Epithelial cell of proximal tubule (primary cell): ENCODE data around the gene PNPLA8. TPM values are rescaled to one million over a fixed set of nuclear protein-coding genes. Genes with fewer than 3 reads are reported as not detected.

Experiments used
- DNase-seq: peaks from one replicate; pipeline ENCODE4 v3.0.0-alpha.2; 2011; ENCODE audit warnings: low read depth
- H3K4me3 ChIP-seq: 2 replicates; pipeline ENCODE4 v1.5.1; 2011; ENCODE audit warnings: low read depth, mild to moderate bottlenecking, low read length
- total RNA-seq: library from RNA; depleted of rRNA; stranded (reverse); fragments of >200 nt; gene quantifications from 2 replicates; pipeline ENCODE4 v1.2.3, GENCODE V29; 2015
- TF ChIP-seq, protein P1 (sequence below): conservative IDR thresholded peaks from 2 replicates; pipeline ENCODE4 v1.5.1; 2012; ENCODE audit warnings: low read depth, mild to moderate bottlenecking, low read length

PNPLA8 gene, protein sequence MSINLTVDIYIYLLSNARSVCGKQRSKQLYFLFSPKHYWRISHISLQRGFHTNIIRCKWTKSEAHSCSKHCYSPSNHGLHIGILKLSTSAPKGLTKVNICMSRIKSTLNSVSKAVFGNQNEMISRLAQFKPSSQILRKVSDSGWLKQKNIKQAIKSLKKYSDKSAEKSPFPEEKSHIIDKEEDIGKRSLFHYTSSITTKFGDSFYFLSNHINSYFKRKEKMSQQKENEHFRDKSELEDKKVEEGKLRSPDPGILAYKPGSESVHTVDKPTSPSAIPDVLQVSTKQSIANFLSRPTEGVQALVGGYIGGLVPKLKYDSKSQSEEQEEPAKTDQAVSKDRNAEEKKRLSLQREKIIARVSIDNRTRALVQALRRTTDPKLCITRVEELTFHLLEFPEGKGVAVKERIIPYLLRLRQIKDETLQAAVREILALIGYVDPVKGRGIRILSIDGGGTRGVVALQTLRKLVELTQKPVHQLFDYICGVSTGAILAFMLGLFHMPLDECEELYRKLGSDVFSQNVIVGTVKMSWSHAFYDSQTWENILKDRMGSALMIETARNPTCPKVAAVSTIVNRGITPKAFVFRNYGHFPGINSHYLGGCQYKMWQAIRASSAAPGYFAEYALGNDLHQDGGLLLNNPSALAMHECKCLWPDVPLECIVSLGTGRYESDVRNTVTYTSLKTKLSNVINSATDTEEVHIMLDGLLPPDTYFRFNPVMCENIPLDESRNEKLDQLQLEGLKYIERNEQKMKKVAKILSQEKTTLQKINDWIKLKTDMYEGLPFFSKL
- 12.7 and 23.5 TPM in 2 replicates for total RNA-seq

DNA sequence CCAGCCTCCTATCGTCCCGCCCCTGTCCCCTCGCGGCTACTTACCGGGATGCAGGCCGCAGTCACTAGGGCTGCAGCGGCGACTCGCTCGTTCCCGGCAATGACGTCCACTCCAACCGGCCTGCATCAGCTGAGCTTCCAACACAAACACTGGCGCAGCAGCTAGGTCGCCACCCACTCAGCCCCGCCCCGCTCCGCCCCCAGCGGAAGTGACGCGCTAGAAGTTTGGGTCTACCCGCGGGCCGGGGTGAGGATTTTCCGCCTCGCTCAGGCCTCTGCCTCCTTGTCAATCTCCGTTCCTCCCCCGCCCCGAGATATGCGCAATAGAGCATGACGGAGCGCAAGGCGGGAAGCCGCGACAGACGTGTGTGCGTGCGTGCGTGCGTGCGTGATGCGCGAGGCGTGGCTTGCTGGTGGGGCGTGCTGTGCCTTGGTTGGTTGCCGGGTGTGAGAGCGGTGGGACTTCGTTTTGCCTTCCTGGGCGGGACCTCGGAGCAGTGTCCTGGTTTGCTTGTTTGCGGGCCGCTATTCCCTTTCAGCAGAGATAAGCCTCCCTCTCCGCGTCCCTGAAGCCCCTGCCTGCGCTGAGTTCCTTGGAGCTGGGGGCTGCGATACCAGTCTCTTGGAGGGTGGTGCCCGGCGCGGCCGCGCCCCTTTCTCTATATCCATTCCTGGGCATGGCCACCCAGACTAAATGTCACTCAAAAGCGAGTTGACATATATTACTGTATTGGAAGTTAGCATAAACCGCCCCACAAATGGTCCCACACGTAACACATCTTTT lies at the start of gene PNPLA8:
PNPLA8 (minus strand) TSS at position 151 of the 783 bp plus-strand sequence. CDS start 10,644 bp downstream, outside the sequence.
- DNase-seq, result peak; percentile 83
- peak within 1 kb of the TSS; percentile 69 for H3K4me3 ChIP-seq
- TF ChIP-seq, protein P1, sequence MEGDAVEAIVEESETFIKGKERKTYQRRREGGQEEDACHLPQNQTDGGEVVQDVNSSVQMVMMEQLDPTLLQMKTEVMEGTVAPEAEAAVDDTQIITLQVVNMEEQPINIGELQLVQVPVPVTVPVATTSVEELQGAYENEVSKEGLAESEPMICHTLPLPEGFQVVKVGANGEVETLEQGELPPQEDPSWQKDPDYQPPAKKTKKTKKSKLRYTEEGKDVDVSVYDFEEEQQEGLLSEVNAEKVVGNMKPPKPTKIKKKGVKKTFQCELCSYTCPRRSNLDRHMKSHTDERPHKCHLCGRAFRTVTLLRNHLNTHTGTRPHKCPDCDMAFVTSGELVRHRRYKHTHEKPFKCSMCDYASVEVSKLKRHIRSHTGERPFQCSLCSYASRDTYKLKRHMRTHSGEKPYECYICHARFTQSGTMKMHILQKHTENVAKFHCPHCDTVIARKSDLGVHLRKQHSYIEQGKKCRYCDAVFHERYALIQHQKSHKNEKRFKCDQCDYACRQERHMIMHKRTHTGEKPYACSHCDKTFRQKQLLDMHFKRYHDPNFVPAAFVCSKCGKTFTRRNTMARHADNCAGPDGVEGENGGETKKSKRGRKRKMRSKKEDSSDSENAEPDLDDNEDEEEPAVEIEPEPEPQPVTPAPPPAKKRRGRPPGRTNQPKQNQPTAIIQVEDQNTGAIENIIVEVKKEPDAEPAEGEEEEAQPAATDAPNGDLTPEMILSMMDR, result no peak

DNA sequence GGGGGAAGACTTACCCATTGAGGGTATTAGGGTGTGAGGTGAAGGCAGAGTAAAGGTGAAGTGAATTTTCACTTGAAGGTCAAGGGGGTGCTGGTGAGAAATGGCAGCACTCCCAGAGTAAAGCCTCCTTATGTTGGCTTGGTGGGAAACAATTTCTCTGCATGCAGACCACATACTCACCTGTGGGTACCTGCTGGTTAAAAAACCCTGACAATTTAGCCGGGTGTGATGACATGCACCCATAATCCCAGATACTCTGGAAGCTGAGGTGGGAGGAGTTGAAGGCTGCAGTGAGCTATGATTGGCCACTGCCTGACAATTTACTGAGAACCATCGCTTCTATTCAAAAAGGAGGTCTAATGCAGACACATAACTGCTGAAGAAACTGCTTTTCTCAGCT lies 49.2 kb upstream of the PNPLA8 start:
- no peak overlapping the region for H3K4me3 ChIP-seq
- DNase-seq, result no peak
- TF ChIP-seq, protein P1, result no peak

DNA sequence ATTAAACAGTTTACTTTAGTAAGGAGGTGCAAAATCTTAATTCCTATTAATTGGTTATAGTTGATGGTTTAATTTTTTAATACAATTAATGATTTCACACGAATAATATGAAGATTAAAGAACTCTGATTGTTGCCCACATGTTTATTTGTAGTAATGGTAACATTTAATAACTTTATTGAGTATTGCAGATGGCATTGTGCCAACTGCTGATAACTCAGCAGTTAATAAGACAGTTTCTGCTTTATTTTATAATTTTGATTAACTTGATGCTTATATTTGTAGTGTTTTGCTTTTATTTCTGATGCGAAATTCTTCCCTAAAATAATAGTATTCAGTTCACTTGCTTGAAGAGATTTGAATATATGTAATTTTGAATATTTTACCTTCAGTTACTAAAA lies 46.5 kb upstream of the PNPLA8 start:
- H3K4me3 ChIP-seq, result no peak overlapping the region
- TF ChIP-seq, protein P1, result no peak
- no peak for DNase-seq

DNA sequence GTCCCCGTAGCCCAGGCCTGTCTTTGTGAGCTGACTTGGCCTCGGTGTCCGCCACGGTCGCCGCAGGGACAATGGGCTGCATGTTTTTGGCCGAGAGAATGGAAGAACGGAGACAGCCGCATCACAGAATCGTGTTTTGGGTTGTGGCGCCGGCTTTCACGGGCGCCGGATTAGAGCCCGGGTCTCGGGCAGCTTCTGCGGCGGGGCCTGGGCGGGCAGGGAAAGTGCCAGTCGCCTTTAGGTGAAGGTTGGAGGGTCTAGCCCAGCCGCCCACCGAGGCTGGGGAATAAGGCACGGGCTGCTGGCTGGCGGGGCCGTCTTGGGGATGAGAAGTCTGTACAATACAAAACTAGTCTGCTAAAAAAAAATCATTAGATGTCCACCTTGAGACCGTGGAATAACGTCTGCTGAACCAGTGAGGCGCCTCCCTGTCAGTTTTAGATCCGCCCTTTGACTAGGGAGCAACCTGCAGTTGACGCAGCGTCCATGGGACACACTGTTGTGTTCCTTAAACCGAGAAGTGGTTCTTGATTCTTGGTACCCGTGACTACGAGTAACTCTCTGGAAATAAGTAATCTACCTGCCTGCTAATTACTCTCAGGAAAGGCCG lies 44.3 kb upstream of the PNPLA8 start:
- H3K4me3 ChIP-seq, result peak overlapping the region; percentile 88
- DNase-seq, result peak; percentile 66
- TF ChIP-seq, protein P1, result no peak

DNA sequence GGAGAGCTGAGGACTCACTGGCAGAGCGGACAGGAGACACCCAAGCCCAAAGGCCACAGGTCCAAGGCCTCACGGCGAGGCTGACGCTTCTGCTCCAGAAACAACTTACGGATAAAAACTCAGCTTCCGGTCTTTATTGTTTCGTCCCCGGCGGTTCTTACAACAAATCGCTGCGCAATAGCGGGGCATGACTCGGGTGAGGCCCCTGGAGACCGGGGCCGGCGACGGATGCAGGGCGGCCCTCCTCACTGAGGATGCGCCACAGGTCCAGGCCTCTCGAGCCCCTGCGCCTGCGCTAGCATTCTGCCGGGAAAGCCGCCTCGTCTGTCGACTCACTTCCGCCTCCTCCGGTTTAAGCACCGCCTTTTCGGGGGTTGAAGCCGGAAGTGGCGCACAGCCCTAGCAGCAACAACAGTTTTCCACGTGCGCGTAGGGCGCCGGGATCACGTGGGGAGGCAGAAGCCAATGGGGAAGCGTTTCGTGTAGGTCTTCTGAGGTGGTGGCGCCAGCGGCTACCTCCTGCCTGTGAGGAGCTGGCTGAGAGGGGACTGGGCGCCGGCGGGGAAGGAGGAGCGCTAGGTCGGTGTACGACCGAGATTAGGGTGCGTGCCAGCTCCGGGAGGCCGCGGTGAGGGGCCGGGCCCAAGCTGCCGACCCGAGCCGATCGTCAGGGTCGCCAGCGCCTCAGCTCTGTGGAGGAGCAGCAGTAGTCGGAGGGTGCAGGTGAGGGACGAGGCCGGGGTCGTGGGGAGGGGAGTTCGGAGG lies 43.6 kb upstream of the PNPLA8 start, which contains the start of the genes DNAJB9 and THAP5:
DNAJB9 (plus strand) TSS at position 494 of the 765 bp plus-strand sequence. CDS start 1,853 bp downstream, outside the sequence.
THAP5 (minus strand) TSS at position 326 of the 765 bp plus-strand sequence; CDS start at position 189, 137 bp downstream.
- H3K4me3 ChIP-seq, result peak within 1 kb of the TSS; percentile 88
- DNase-seq, result peak; percentile 92
- TF ChIP-seq, protein P1, result no peak
